K562 (cell line): ENCODE results near the gene KLK8. TPM values are rescaled to one million over a fixed set of nuclear protein-coding genes. Genes with fewer than 3 reads are reported as not detected.

ENCODE experiments used
- ATAC-seq: fragments of 200-7000 bp; cut with Tn5 transposase; 3 replicates; pipeline ENCODE4 v1.9.1; 2020; ENCODE audit warnings: moderate library complexity
- BruUV-seq: library from RNA; stranded (reverse); fragments of 400-500 nt; replicated peaks from 2 replicates; lab custom pipeline; 2021; lab: Mats Ljungman, UMichigan
- CTCF ChIA-PET: fragments of 300-600 bp; formaldehyde crosslinking; extraction: SDS; loops from one replicate; lab custom pipeline; 2021; ENCODE audit warnings: low intra/inter-chr PET ratio; lab: Yijun Ruan, JAX
- POLR2A ChIA-PET: fragments of 300-600, 350-650 bp; sonication (Branson Sonifier 250); formaldehyde crosslinking; extraction: SDS; loops from one replicate; lab custom pipeline; 2021; ENCODE audit warnings: antibody characterized with exemption, inconsistent platforms; lab: Yijun Ruan, JAX
- DNase-seq, 4 experiments: peaks; one replicate each; pipeline versions ENCODE4 v3.0.0 to v3.0.0-alpha.2; 2011 to 2018; ENCODE audit warnings: low spot score in 3 of 4, mixed read lengths in 3 of 4; ENCODE audit errors: extremely low read depth in 1 of 4
- FAIRE-seq: peaks from 2 replicates; lab custom pipeline; 2011; peaks lifted over from hg19 to GRCh38; lab: Jason Lieb, UNC
- H2AFZ ChIP-seq: 2 replicates; pipeline ENCODE4 v1.6.0; 2011; ENCODE audit warnings: low read depth, low read length, control low read depth, inconsistent platforms
- H3K27ac ChIP-seq: fragments of 200-600 bp; 3 replicates; pipeline ENCODE4 v1.8.0; 2011; ENCODE audit warnings: low read depth, mild to moderate bottlenecking, control low read depth, inconsistent platforms, low read length, moderate library complexity, mixed read lengths; ENCODE audit errors: extremely low read depth
- H3K27me3 ChIP-seq, 2 experiments: fragments of 300-600 bp in 1 of 2; 2 replicates in 1 of 2; 3 replicates in 1 of 2; pipeline versions ENCODE4 v1.6.0 to v1.8.0; 2011; ENCODE audit warnings: inconsistent platforms in 2 of 2, low read length in 2 of 2, mild to moderate bottlenecking in 1 of 2, mixed read lengths in 1 of 2, moderate library complexity in 1 of 2; ENCODE audit not compliant: control insufficient read depth in 2 of 2, insufficient read depth in 2 of 2
- H3K36me3 ChIP-seq: fragments of 300-600 bp; 3 replicates; pipeline ENCODE4 v1.8.0; 2011; ENCODE audit warnings: mild to moderate bottlenecking, low read length, inconsistent platforms; ENCODE audit not compliant: control insufficient read depth, insufficient read depth
- H3K4me1 ChIP-seq, 2 experiments: fragments of 200-600 bp in 1 of 2; replicated peaks in 1 of 2; 2 replicates in 1 of 2; 3 replicates in 1 of 2; pipeline versions ENCODE4 v1.5.1 to v1.8.0; 2011; ENCODE audit warnings: inconsistent platforms in 2 of 2, low read length in 2 of 2, mild to moderate bottlenecking in 1 of 2, mixed read lengths in 1 of 2, moderate library complexity in 1 of 2; ENCODE audit not compliant: control insufficient read depth in 2 of 2, insufficient read depth in 2 of 2
- H3K4me2 ChIP-seq: 2 replicates; pipeline ENCODE4 v1.6.1; 2011; ENCODE audit warnings: low read length, control low read depth, inconsistent platforms, mixed read lengths; ENCODE audit not compliant: insufficient read depth
- H3K4me3 ChIP-seq: fragments of 200-600 bp; sonication (generic), shearing (Covaris generic); 2 replicates; pipeline ENCODE4 v1.5.1; 2016; ENCODE audit warnings: control low read depth, inconsistent platforms
- H3K79me2 ChIP-seq: fragments of 200-600 bp; 3 replicates; pipeline ENCODE4 v1.8.0; 2011; ENCODE audit warnings: low read length, inconsistent platforms; ENCODE audit not compliant: control insufficient read depth, insufficient read depth
- H3K9ac ChIP-seq, 2 experiments: 2 replicates each; pipeline versions ENCODE4 v1.6.0 to v1.6.1; 2011; ENCODE audit warnings: low read depth in 2 of 2, low read length in 2 of 2, control low read depth in 1 of 2, inconsistent platforms in 1 of 2, mild to moderate bottlenecking in 1 of 2, mixed read lengths in 1 of 2; ENCODE audit not compliant: insufficient read depth in 1 of 2
- H3K9me1 ChIP-seq: one replicate; pipeline ENCODE4 v1.6.0; 2011; ENCODE audit warnings: inconsistent platforms, mild to moderate bottlenecking, low read length, moderate library complexity; ENCODE audit not compliant: control insufficient read depth, insufficient read depth
- H3K9me3 ChIP-seq: replicated peaks from 2 replicates; pipeline ENCODE4 v1.5.1; 2011; ENCODE audit warnings: low read depth, low read length, inconsistent platforms; ENCODE audit not compliant: control insufficient read depth, insufficient read depth
- H4K20me1 ChIP-seq: replicated peaks from 2 replicates; pipeline ENCODE4 v1.6.1; 2011; ENCODE audit warnings: low read length, inconsistent platforms, mixed read lengths; ENCODE audit not compliant: control insufficient read depth, insufficient read depth
- ETV6 ChIP-seq, 3 experiments: fragments of 150-350 bp in 1 of 3; sonication (generic) in 1 of 3; formaldehyde crosslinking in 1 of 3; IDR thresholded peaks; 2 replicates each; pipeline versions ENCODE4 v1.6.1 to v1.8.0; 2014 to 2022; ENCODE audit warnings: borderline replicate concordance in 2 of 3, low read depth in 2 of 3, antibody characterized with exemption in 1 of 3, low read length in 1 of 3, mild to moderate bottlenecking in 1 of 3, missing genetic modification reagents in 1 of 3
- EZH2 ChIP-seq: IDR thresholded peaks from 2 replicates; pipeline ENCODE4 v1.6.1; 2012; ENCODE audit warnings: low read depth, mild to moderate bottlenecking, inconsistent platforms, low read length, borderline replicate concordance
- NR2C1 ChIP-seq, 2 experiments: fragments of 450-650 bp; IDR thresholded peaks; 2 replicates each; pipeline ENCODE4 v1.6.1; 2017; ENCODE audit warnings: mild to moderate bottlenecking in 2 of 2, antibody characterized with exemption in 1 of 2, inconsistent platforms in 1 of 2, missing compliant biosample characterization in 1 of 2, missing genetic modification characterization in 1 of 2
- NR2C2 ChIP-seq, 2 experiments: fragments of 200-800 bp in 1 of 2; sonication (Bioruptor generic) in 1 of 2; sonication (generic) in 1 of 2; formaldehyde crosslinking in 1 of 2; IDR thresholded peaks; 2 replicates each; pipeline versions ENCODE4 v1.6.1 to v1.8.0; 2016 to 2022; ENCODE audit warnings: mild to moderate bottlenecking in 1 of 2, missing compliant biosample characterization in 1 of 2, missing genetic modification characterization in 1 of 2, missing genetic modification reagents in 1 of 2
- TFAP4 ChIP-seq: sonication (generic); formaldehyde crosslinking; IDR thresholded peaks from 2 replicates; pipeline ENCODE4 v1.8.0; 2022; ENCODE audit warnings: missing genetic modification reagents, mild to moderate bottlenecking, moderate library complexity, borderline replicate concordance
- XRCC5 ChIP-seq: fragments of 200-400 bp; formaldehyde crosslinking; IDR thresholded peaks from 2 replicates; pipeline ENCODE4 v1.6.1; 2017; ENCODE audit warnings: low read depth, mild to moderate bottlenecking, low read length
- ZNF134 ChIP-seq: fragments of 250-450 bp; sonication (Bioruptor Pico); conservative IDR thresholded peaks from 2 replicates; pipeline ENCODE4 v1.4.0; 2020
- WGBS: fragments of 100-300 bp; shearing (Covaris generic); methylation state at CpG from one replicate; pipeline ENCODE4 v1.1.6; 2016; ENCODE audit warnings: low coverage, mixed read lengths; ENCODE audit not compliant: insufficient coverage; ENCODE audit errors: missing lambda C conversion rate; 5-methylcytosine and 5-hydroxymethylcytosine counted together
- in situ Hi-C: fragments of 300-500 bp; cut with MboI; formaldehyde crosslinking; loops from 4 replicates; pipeline ENCODE4 v1.15.0; 2018; ENCODE audit warnings: inconsistent platforms, mixed read lengths
- intact Hi-C: fragments of 100-400 bp; cut with micrococcal nuclease; formaldehyde crosslinking; loops from 2 replicates; pipeline ENCODE4 v1.14.2; 2022
- polyA plus RNA-seq, 8 experiments: library from polyadenylated mRNA; depleted of rRNA in 4 of 8; stranded (reverse) in 5 of 8; unstranded in 3 of 8; fragments of >200 nt; fragmentation: Nextera tagmentation in 2 of 8; fragmentation: Illumina TruSeq in 1 of 8; extraction: Ambion mirVana in 2 of 8; extraction: Trizol in 1 of 8; gene quantifications; 2 replicates each; pipeline versions ENCODE4 v1.2.1 to v1.2.3, GENCODE V29; 2011 to 2014; ENCODE audit warnings: inconsistent platforms in 1 of 8, missing spikeins in 1 of 8
- total RNA-seq, 7 experiments: library from RNA; depleted of rRNA in 6 of 7; stranded (reverse); fragments of >200 nt in 6 of 7; fragmentation: Illumina TruSeq in 2 of 7; extraction: Trizol in 2 of 7; gene quantifications; 2 replicates each; pipeline versions ENCODE4 v1.2.1 to v1.2.3, GENCODE V29; 2011 to 2021; ENCODE audit warnings: low replicate concordance in 1 of 7
- TF ChIP-seq, protein P1 (sequence below): conservative IDR thresholded peaks from 2 replicates; pipeline ENCODE4 v1.6.1; 2011; ENCODE audit warnings: low read depth, mild to moderate bottlenecking, low read length; ENCODE audit not compliant: control insufficient read depth

KLK8 gene
- total and polyA plus RNA-seq, 9 of the 15 experiments (the other 6 are each of a cell fraction or from before 2014, with no cell fraction given): 0.37 to 1.7 (median 0.76) TPM

GRCh38 chr19:51034704-51035103, 33.3 kb upstream of the KLK8 start, which contains the start of gene KLK12 (continued):
- no peak for TF ChIP-seq ETV6 (IDR thresholded peaks at IDR 0.05; ENCODE audit: borderline replicate concordance in 1 of 2, low read depth in 2 of 2, low read length in 1 of 2)
- no peak for TF ChIP-seq ETV6 (CRISPR knock-in tag; IDR thresholded peaks at IDR 0.05; ENCODE audit: borderline replicate concordance)
- TF ChIP-seq EZH2: no peak
- TF ChIP-seq, protein P1, sequence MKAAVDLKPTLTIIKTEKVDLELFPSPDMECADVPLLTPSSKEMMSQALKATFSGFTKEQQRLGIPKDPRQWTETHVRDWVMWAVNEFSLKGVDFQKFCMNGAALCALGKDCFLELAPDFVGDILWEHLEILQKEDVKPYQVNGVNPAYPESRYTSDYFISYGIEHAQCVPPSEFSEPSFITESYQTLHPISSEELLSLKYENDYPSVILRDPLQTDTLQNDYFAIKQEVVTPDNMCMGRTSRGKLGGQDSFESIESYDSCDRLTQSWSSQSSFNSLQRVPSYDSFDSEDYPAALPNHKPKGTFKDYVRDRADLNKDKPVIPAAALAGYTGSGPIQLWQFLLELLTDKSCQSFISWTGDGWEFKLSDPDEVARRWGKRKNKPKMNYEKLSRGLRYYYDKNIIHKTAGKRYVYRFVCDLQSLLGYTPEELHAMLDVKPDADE: no peak
- no peak for TF ChIP-seq XRCC5
- no peak for TF ChIP-seq ZNF134 (CRISPR knock-in tag)
- TF ChIP-seq, all 486 proteins: peak for 0

DNA sequence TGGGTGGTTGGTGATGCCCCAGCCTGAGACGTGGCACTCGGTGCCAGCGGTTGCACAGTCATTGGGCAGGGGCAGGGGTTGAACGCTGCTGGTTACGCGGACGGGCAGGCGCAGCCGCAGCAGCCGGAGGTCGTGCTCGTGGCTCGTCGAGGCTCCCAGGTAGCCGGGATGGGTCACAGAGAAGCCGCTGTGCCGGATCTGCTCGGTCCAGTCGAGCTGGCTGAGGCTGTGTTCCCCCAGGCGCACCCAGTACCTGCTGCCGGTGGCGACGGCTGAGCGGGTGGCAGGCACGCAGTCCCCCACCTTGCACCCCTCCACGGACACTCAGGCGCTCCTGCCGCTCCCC, 30.4 kb upstream of the KLK8 start:
- no peaks in the 10 kb centered on the region for H3K36me3 ChIP-seq
- peaks cover 2% of the 10 kb centered on the region for H3K9me1 ChIP-seq
- H3K79me2 ChIP-seq: no peaks in the 10 kb centered on the region
- FAIRE-seq (no peak), ATAC-seq (no peak), DNase-seq (no peak)
- H3K4me1 ChIP-seq: peaks cover 0 to 6% of the 10 kb centered on the region in 2 experiments; a peak in 3 of 5 replicates
- ChIA-PET POLR2A (no interaction called here), CTCF (no interaction called here)
- H3K27ac ChIP-seq: no peak overlapping the region
- H3K4me2 ChIP-seq: no peak overlapping the region
- H4K20me1 ChIP-seq: no peaks in the 10 kb centered on the region
- no TSS peak for BruUV-seq
- in situ Hi-C loops (no loop called here), intact Hi-C loops (no loop called here)
- H3K9me3 ChIP-seq: no peaks in the 10 kb centered on the region
- no peak overlapping the region for H3K4me3 ChIP-seq
- peaks cover 12 to 46% of the 10 kb centered on the region in 2 experiments for H3K27me3 ChIP-seq
- 22% methylated on average over 25 of the region's 28 CpGs for WGBS
- H2AFZ ChIP-seq: no peak overlapping the region
- no peak overlapping the region for H3K9ac ChIP-seq
- peak; percentile 7; the same call in 1 of the 2 replicates for TF ChIP-seq NR2C1 (IDR thresholded peaks at IDR 0.05)
- no peak for TF ChIP-seq NR2C1 (tag; IDR thresholded peaks at IDR 0.05)
- no peak for TF ChIP-seq TFAP4 (CRISPR knock-in tag)
- TF ChIP-seq NR2C2 (CRISPR knock-in tag; IDR thresholded peaks at IDR 0.05): 0 out of 2 replicates have a peak, but pooled peaks have one; percentile 6
- TF ChIP-seq NR2C2 (tag; IDR thresholded peaks at IDR 0.05): 0 out of 2 replicates have a peak, but pooled peaks have one; percentile 1
